ENCODE results near the gene HRH2.

Gene HRH2

GRCh38 chr5:175745210-175745609 is 87.3 kb downstream of the HRH2 start:
- Histone ChIP-seq H4K20me1 (ENCODE audit: insufficient read depth, low read length) (no peaks in the 10 kb centered on the region), H3K9me3 (ENCODE audit: insufficient read depth, low read length) (no peaks in the 10 kb centered on the region), H3K36me3 (replicated peaks; ENCODE audit: low read depth, low read length) (no peaks in the 10 kb centered on the region), H3K4me1 (ENCODE audit: low read length) (peaks cover 6% of the 10 kb centered on the region; the same call in 1 of the 2 replicates), H3K4me3 (ENCODE audit: low read length) (no peak overlapping the region), H3K27me3 (ENCODE audit: low read depth, low read length) (peaks cover 41% of the 10 kb centered on the region), H3K9ac (ENCODE audit: low read length) (no peak overlapping the region), H3K4me2 (ENCODE audit: low read length) (no peak overlapping the region), H3K79me2 (ENCODE audit: low read length) (no peaks in the 10 kb centered on the region), H3K27ac (ENCODE audit: low read length) (no peak overlapping the region), H2AFZ (ENCODE audit: low read depth, low read length) (no peak overlapping the region)
- TF ChIP-seq CTCF (IDR thresholded peaks at IDR 0.05; ENCODE audit: low read depth, low read length): no peak
- no peak for TF ChIP-seq EZH2phosphoT487 (IDR thresholded peaks at IDR 0.05; ENCODE audit: low read depth)

GRCh38 chr5:175746851-175747250 is 89.0 kb downstream of the HRH2 start:
- Histone ChIP-seq H3K9me3 (ENCODE audit: insufficient read depth, low read length) (no peaks in the 10 kb centered on the region), H3K27ac (ENCODE audit: low read length) (no peak overlapping the region), H3K4me1 (ENCODE audit: low read length) (peaks cover 6% of the 10 kb centered on the region; the same call in 1 of the 2 replicates), H3K9ac (ENCODE audit: low read length) (no peak overlapping the region), H3K4me3 (ENCODE audit: low read length) (no peak overlapping the region), H4K20me1 (ENCODE audit: insufficient read depth, low read length) (no peaks in the 10 kb centered on the region), H3K79me2 (ENCODE audit: low read length) (no peaks in the 10 kb centered on the region), H2AFZ (ENCODE audit: low read depth, low read length) (no peak overlapping the region), H3K4me2 (ENCODE audit: low read length) (no peak overlapping the region), H3K36me3 (replicated peaks; ENCODE audit: low read depth, low read length) (no peaks in the 10 kb centered on the region), H3K27me3 (ENCODE audit: low read depth, low read length) (peaks cover 36% of the 10 kb centered on the region)
- TF ChIP-seq EZH2phosphoT487 (IDR thresholded peaks at IDR 0.05; ENCODE audit: low read depth) (no peak), CTCF (IDR thresholded peaks at IDR 0.05; ENCODE audit: low read depth, low read length) (no peak)

GRCh38 chr5:175747539-175748060 is 89.7 kb downstream of the HRH2 start:
- H3K4me3 ChIP-seq (ENCODE audit: low read length): no peak overlapping the region
- H3K27ac ChIP-seq (ENCODE audit: low read length): no peak overlapping the region
- TF ChIP-seq EZH2phosphoT487 (IDR thresholded peaks at IDR 0.05; ENCODE audit: low read depth) (no peak), CTCF (IDR thresholded peaks at IDR 0.05; ENCODE audit: low read depth, low read length) (no peak)
- H4K20me1 ChIP-seq (ENCODE audit: insufficient read depth, low read length): no peaks in the 10 kb centered on the region
- peaks cover 41% of the 10 kb centered on the region for H3K27me3 ChIP-seq (ENCODE audit: low read depth, low read length)
- no peak overlapping the region for H2AFZ ChIP-seq (ENCODE audit: low read depth, low read length)
- no peaks in the 10 kb centered on the region for H3K79me2 ChIP-seq (ENCODE audit: low read length)
- H3K4me1 ChIP-seq (ENCODE audit: low read length): peaks cover 6% of the 10 kb centered on the region; the same call in 1 of the 2 replicates
- H3K9me3 ChIP-seq (ENCODE audit: insufficient read depth, low read length): no peaks in the 10 kb centered on the region
- no peaks in the 10 kb centered on the region for H3K36me3 ChIP-seq (replicated peaks; ENCODE audit: low read depth, low read length)
- no peak overlapping the region for H3K4me2 ChIP-seq (ENCODE audit: low read length)
- H3K9ac ChIP-seq (ENCODE audit: low read length): no peak overlapping the region

- H3K79me2 ChIP-seq (ENCODE audit: low read length): no peaks in the 10 kb centered on the region
- no peak overlapping the region for H3K4me2 ChIP-seq (ENCODE audit: low read length)
- TF ChIP-seq EZH2phosphoT487 (IDR thresholded peaks at IDR 0.05; ENCODE audit: low read depth) (no peak), CTCF (IDR thresholded peaks at IDR 0.05; ENCODE audit: low read depth, low read length) (no peak)
- H2AFZ ChIP-seq (ENCODE audit: low read depth, low read length): no peak overlapping the region
- H3K9ac ChIP-seq (ENCODE audit: low read length): no peak overlapping the region
- peaks cover 6% of the 10 kb centered on the region; the same call in 1 of the 2 replicates for H3K4me1 ChIP-seq (ENCODE audit: low read length)
- peaks cover 49% of the 10 kb centered on the region for H3K27me3 ChIP-seq (ENCODE audit: low read depth, low read length)
- H3K36me3 ChIP-seq (replicated peaks; ENCODE audit: low read depth, low read length): no peaks in the 10 kb centered on the region
- no peaks in the 10 kb centered on the region for H4K20me1 ChIP-seq (ENCODE audit: insufficient read depth, low read length)
- no peak overlapping the region for H3K27ac ChIP-seq (ENCODE audit: low read length)
- no peak overlapping the region for H3K4me3 ChIP-seq (ENCODE audit: low read length)
- no peaks in the 10 kb centered on the region for H3K9me3 ChIP-seq (ENCODE audit: insufficient read depth, low read length)
These were observed 90.8 kb downstream of the HRH2 start for GRCh38 chr5:175748650-175749049.
